ENCODE measurements around the gene BCAS3.
"Not testable (repeated sequence)": the region's sequence is repeated elsewhere in the genome, so short reads cannot be mapped to it uniquely, and the experiment has no call there.

The BCAS3 gene

DNA sequence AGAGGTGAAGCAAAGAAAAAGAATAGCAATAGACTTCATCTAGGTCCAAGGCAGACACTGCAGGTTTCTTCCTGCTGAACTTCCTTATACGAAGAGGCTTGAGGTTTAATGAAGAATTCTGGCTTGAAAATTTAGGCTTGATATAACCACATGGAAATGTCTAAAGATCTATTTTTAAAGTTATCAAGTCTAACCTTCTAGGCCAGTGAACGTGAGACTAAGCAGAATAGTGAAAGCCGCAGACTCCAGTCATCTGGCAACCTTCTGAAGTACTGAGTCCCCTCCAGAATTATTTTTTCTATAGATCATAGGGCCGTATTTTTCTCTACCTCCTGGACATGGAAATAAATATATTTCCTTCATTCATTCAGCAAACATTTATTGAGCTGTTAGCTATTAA is 333.6 kb downstream of the BCAS3 start:
- DNase-seq = no peak

DNA sequence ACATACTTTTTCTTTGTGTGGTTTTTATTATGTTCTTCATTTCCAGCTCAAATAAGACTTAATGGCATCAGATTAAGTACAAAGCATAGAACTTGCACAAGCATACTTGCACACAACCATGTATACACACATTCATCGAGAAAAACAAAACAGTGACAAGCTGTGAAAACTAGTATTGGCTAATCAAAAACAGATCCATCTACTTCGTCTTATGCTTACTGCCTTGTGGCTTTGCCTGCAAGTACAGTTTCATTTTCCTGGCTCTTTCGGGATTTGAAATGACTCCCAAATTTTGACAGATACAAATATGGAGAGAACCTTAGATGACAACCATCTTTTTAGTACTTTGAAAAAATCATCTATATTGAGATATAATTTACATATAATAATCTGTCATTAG is 338.3 kb downstream of the BCAS3 start:
- DNase-seq = no peak

DNA sequence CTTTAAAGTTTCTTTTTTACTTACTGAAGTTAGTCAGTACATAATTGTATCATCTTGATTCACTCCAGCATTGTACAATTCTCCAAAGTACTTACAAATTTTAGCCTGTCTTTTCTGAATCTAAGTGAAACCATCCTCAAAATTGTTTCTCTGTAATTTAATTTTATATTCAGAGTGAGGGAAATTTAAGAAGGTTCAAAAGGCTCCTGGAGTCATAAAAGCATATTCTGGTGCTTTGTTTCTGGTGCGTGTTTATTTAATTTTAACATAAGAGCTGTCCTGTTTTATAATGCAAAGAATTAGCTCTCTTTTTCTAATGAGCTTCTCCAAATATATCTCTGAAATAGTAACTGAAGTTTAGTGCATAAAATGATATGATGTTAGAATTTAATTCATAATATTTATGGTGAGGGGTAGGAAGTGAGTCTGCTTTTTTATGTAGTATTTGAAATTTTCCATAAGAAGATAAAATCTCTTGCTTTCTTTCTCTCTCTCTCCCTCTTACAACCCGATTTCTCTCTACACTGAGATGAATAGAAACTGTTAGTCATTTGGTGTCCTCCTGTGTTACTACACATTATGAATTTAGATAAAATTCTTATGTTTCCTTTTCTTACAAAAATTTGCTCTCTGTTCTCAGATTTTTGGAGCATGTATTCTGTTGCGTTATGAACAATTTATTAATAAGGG is 339.8 kb downstream of the BCAS3 start:
- DNase-seq = no peak

DNA sequence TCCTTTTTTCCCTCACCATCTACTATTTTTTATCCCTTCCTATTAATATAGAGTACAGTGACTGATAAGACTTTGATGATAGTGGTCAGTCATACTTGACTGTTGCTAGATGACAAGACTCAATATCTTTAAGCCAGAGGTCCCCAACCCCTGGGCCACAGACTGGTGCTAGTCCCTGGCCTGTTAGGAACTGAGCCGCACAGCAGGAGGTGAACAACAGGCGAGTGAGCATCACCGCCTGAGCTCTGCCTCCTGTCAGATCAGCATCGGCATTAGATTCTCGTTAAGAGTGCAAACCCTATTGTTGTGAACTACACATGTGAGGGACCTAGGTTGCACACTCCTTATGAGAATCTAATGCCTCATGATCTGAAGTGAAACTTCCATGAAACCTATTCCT is 341.3 kb downstream of the BCAS3 start:
- DNase-seq = no peak

DNA sequence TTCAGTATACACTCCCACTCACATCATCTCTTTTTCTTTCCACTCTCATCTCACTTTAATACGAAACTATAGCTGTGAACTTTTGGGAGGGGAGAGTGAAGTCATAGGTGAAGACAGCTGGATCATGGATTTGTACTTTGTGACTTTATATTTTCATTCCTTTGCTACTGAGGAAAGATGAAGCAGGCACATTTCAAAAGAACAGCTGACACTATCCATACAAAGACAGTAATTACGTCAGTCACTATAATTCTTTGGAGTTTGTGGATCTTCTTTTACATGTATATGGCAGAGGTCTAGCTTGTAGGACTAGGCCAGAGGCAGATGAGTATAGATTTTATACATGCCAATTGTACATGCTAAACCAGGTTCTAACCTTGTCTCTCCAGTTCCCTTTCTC is 346.3 kb downstream of the BCAS3 start:
- no peak for DNase-seq

DNA sequence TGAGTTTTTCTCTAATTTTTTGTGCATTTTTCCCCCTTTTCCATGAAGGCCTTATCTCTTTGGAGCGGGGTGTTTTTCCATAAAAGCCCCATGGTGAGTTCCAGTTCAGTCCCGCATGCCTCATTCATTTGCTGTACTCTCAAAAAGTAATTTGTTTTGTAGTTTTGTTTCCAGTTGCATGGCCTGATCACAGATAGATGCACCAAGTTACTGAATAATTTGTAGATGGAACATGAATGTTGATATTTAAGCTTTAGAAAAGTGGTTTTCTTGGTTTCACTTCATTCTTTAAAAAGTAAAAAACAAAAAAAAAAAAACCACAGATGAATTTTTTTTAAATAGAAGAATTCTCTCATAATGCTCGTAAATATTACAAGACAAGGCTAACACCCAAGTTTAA is 349.2 kb downstream of the BCAS3 start:
- DNase-seq = no peak

DNA sequence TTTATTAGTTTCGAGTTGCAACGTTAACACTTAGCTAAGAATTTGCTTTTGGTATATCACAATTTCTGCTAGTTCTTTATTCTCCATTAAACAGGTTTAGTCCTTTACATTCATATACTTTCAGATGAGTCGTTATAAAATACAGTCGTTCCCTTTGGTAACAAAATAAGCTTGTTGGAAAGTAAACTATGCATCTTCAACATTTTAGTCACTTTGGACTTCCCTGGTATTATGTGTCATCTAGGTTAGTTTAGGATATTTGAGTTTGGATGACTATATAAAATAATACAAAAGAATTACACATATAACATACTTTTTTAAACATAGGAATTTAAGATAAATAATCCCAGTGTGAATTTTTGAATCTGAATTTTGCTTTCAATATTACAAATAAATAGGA is 351.5 kb downstream of the BCAS3 start:
- no peak for DNase-seq

DNA sequence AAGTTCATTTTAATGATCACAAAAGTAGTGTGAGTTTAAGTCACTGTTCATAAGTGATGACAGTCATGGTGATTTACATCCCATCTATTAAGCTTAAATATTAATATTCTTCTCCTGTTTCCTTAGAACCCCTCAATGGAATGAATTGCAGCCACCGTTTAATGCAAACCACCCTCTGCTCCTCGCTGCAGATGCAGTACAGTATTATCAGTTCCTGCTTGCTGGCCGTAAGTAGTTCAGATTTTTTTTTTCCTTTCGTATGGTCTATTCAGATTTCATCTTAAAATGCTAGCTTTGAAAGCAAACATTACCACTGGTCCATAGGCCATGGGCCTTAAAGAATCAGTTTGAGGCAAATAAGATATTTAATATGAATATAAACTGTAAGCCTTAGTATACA is 363.0 kb downstream of the BCAS3 start:
- DNase-seq = no peak

DNA sequence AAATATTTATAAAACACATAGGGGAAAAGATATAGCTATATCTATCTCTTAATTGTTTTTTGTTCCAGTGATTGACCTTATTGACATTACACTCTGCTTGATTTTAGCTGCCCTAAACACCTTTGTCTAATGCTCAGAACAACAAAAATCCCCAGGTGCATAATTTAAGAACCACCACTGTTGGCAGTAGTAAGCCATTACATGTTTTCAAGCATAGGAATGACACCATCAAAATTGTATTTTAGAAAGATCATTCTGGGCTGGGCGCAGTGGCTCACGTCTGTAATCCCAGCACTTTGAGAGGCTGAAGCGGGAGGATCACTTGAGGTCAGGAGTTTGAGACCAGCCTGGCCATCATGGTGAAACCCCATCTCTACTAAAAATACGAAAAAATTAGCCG is 364.7 kb downstream of the BCAS3 start:
- not testable (repeated sequence) for DNase-seq

DNA sequence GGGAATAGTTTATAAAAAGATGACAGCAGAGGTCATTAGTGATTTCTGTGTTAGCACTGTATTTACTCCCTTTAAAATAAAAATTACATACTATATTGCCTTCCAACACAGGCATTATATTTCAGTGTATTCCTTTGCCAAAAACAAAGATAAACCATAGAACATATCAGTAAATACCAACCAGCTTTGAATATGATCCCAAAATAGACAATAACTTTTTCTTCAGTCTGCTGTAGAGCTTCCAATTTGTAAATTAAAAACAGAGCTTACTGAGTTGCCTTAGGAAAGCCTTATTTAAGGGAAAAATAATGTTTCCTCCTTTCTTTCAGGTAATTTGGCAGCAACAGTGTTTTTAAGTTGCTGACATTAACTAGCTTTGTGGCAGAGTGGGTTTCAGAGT is 369.9 kb downstream of the BCAS3 start:
- no peak for DNase-seq

DNA sequence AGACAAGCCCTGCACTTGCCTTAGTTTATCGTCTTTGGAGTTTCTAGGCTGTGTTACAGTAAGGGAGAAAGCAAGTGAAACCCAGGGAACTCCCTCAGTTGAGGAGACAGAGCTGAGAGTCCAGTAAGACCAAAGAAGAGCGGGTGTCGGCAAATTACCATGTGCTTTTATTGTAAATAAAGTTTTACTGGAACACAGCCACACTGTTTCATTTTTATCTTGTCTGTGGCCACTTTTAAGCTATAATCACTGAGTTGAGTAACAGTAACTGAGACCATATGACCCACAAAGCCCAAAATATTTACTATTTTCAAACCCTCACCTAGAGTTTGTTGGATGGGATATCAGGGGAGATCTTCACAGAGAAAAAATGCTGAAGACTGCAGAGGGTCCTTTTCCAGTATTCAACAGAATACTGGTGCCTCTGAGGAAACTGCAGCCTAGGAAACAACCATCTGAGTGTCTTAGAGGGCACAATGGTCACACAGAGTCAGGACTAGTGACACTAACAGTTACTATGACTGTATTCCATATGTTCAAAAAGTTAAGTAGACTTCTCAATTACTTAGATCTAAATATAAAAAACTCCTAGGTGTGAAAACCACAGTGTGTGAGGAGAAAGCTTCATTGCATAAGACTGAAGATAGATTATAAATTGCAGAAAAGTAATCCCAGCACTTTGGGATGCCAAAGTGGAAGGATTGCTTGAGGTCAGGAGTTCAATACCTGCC is 370.9 kb downstream of the BCAS3 start:
- no peak for DNase-seq

DNA sequence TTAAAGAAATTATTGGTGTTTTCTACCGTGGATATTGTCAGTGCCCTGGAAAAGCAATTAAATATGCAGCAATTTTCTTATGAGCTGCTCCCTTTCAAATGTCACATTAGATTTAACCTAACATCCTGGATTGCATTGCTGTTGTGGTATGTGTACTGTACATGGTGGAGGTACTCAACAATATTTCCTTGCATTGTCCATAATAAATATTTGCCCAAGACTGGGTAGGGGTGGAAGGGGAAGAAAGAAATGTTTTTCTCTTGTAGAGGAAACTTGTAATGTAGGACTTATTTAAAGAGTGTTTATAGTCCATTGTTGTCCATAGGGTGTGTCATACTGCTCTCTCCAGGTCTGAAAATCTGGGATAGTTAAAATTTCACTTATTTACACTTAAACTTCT is 375.8 kb downstream of the BCAS3 start:
- DNase-seq = no peak

DNA sequence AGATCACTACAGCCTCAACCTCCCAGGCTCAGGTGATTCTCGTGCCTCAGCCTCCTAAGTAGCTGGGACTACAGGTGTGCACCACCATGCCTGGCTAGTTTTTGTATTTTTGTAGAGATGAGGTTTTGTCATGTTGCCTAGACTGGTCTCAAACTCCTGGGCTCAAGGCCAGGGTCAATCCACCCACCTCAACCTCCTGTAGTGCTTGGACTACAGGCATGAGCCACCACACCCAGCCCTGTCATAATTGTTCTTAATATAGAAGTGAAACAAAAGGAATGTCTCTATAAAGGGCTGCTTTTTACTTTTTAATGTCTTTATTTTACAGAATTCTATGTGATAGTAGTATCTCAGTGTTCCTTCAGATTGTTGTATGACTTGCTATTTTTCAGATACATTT is 376.8 kb downstream of the BCAS3 start:
- DNase-seq = no peak

DNA sequence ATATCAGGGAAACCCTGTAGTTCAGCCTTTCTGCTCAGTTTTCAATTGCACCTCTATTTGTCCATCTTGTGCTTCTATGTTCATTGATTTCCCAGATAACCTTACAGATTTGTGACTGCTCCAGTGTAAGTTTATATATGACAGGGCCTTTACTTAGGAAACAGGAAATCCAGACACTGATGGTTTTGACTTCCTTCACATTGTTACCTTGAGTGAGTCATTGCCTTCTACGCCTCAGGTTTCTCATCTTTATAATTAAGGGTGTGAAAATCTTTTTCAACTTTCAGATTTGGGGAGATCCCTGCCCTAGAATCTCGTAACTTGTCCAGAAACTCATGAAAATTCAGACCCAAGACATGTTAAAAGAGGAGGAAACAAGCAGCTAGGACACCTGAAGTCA is 379.6 kb downstream of the BCAS3 start:
- DNase-seq = no peak

DNA sequence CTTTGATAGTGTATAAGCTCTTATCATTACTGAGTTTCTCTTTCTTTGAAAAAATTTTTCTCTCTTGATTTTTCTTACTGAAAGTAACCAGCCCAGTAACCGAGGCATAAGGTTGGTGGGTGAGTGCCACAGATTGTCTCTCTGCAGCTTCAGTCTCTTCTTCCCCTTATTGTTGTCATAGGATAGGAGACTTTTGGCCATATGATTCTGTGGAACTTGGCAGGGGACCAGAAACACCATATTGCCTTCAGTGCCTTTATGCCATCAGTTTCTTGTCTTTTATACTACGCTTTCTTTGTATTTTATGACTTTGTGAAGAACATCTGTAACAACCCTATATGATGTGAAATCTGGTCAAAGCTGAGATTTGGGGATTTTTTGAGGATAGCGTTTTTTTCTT is 380.4 kb downstream of the BCAS3 start:
- no peak for DNase-seq

DNA sequence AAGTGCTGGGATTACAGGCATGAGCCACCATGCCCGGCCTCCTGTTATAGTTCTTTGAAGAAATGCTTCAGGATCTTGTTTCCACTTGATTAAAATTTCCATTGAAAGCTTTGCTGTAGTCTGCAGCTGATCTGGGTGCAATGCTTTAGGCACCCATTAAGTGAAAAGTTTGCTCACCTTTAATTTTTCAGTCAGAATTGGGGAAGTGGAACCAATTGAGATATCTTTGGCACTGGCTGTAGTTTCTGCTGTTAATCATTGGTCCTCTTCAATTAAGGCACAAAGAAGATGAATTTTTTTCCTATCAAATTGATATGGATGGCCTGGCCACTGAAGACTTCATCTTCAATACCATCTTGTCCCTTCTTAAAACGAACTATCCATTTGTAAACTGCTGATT is 385.9 kb downstream of the BCAS3 start:
- no peak for DNase-seq

DNA sequence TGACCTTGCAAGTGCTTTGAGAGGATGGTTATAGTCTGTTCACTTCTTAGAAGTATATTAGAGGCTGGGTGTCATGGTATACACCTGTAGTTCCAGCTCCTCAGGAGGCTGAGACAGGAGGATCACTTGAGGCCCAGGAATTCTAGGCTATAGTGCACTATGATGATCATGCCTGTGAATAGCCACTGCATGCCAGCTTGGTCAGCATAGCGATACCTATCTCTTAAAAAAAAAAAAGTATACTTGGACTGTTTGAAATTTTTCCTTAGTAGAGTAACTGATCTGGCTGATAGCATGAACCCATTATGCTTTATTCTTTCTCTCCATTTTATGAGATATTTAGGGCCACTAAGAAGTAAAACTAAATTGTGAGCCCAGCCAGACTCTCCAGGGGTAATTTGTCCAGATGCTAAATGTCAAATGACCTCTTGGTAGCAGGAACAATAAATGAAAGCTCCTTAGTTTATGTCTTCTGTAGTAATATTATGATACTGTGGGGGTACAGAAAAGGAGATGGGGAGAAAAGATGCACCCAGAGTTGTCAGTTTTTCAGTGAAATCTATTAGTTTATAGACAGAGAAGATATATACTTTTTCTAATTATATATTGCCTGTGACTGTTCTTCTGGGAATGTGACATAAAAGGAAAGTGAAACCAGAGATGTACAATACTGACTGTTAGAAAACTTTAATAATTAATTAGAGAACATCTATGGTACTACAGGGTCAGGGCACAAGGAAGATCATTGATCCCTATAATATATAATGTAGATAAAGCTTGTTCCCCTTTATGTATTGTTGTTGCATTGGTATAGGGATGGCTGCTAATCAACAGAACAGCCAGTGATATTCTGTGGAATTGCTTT is 386.7 kb downstream of the BCAS3 start:
- peak; percentile 6 for DNase-seq

DNA sequence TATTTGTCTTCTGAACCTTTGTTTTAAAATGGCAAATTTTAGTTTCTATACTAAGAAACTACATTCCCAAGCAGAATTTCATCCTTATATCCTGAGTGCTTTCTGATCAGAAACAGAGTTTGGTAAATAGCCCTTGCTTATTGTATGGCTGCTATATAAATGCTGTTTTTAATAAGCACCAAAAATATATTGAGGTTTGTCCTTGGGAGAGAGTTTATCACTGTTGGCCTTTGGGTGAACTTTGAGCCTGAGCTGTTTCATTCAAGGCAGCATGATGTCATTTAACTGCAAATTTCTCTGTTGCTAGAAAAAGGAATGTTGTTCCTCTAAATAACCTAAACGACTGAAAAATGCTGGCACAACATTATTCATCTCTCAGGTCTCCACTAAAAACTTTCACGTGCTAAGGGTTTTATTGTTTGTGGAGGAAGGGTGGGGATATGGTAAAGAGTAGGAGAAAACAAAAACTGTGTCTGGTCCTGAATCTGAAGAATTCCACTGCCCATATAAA is 387.7 kb downstream of the BCAS3 start:
- peak; percentile 10 for DNase-seq

DNA sequence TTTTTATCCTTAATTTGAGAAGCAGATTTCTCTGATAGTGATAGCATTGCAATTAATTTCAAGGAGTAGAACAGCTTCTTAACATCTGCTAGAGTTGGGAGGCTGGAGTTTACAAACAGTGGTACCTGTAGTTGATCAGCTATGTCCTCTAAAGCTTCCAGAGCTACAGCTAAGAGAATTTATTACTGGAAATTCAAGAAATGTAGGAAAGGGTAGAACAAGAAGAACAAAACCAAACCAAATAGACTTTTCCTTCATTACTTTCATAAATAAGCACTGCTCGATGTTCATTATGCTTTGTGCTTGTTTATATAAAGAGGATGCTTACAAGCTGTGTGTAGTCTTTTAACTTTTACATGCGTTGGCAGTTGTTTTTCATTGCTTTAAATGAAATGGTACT is 388.4 kb downstream of the BCAS3 start:
- DNase-seq = no peak

DNA sequence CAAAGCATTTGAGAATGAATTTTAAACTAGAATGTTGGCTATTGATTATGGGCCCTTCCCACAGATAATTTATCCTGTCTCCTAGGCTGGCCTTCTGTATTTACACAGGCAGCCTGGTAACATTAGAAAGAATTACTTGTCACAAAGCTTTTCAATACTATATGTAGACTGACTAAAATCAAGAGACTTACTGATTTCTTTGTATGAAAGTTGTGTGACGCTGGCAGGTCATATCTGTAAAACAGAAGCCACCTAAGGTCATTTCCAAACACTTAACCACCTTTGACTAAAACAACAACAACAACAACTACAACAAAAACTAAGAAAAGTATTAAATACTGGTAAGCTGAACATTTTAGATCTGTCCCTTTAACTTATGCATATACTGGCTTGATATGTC is 393.0 kb downstream of the BCAS3 start:
- no peak for DNase-seq

DNA sequence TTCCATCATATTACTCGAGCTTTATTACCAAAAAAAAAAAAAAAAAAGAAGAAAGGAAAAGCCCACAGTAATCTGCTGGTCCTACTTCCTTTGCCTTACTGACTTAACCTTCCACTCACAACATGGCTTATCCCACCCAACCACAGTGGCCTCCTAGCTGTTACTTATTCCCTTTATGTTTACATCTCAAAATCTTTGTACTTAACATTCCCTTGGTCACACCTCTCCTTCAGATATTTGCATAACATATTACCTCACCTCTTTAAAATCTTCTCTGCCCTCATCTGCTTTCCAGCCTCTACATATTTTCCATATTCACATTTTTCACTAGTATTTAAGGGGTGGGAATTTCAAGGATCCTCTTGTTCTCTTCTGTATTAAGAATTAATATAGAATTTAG is 395.0 kb downstream of the BCAS3 start:
- DNase-seq = peak; percentile 9

DNA sequence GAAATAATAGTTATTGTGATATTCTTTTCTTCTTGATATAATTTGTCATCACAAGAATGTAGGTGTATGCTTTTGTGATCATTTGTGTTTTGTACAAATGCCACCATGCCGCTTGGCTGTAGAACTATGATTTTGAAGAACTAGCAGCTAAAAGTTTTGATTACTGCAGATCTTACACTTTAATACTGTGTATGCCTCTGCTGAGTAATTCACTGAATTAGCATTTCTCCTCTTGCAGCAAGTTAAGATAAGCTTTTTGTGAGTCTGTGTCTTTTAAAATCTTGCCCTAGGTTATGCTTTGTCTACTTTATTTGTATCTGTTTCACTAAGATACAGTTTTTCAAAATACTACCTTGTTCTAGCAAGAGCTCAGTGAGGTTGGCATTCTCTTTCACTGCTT is 395.5 kb downstream of the BCAS3 start:
- DNase-seq = no peak

DNA sequence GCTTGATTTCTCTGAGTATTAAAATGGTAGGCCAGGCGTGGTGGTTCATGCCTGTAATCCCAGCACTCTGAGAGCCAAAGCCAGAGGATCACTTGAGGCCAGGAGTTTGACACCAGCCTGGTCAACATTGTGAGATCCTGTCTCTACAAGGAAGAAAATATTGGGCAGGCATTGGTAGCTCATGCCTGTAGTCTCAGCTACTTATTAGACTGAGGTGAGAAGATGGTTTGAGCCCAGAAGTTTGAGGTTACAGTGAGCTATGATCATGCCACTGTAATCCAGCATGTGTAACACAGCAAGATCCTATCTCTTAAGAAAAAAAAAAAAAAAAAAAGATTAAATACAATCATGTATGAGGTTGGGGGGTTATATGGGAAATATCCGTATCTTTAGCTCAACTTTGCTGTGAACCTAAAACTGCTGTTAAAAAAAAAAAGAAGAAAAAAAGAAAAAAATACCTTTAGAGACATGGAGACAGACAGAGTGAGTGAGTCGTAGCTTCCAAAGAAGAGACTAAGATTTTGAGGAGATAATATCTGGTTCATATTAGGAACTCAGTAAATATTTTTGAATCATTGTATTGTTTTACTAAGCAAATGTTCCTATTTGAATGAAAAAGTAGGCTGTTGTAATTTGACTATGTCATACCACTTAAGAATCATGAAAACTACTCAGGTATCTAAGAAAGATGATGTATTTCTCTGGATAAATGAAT is 396.3 kb downstream of the BCAS3 start:
- DNase-seq = no peak
